SH-SY5Y (cell line): ENCODE results near the gene OR3A2.

Source experiments
- GATA2 ChIP-seq: IDR thresholded peaks from 2 replicates; pipeline ENCODE4 v1.6.1; 2011; ENCODE audit warnings: mild to moderate bottlenecking, low read depth, low read length
- GATA3 ChIP-seq: IDR thresholded peaks from 2 replicates; pipeline ENCODE4 v1.6.1; 2011; ENCODE audit warnings: low read depth, mild to moderate bottlenecking, low read length, moderate library complexity

The OR3A2 gene

GRCh38 chr17:3295632-3296031, 90.5 kb downstream of the OR3A2 start:
- TF ChIP-seq GATA3 (no peak), GATA2 (no peak)

GRCh38 chr17:3282901-3283300, 103.2 kb downstream of the OR3A2 start:
- TF ChIP-seq GATA2 (no peak), GATA3 (no peak)

- TF ChIP-seq GATA3 (no peak), GATA2 (no peak)
Observed at GRCh38 chr17:3276126-3276525, 110.0 kb downstream of the OR3A2 start.

- TF ChIP-seq GATA3 (no peak), GATA2 (no peak)
Observed at GRCh38 chr17:3271072-3271848, 114.8 kb downstream of the OR3A2 start.

- TF ChIP-seq GATA3, result no peak
- no peak for TF ChIP-seq GATA2
Observed at GRCh38 chr17:3260600-3260999, 125.5 kb downstream of the OR3A2 start.

- TF ChIP-seq GATA2 (no peak), GATA3 (no peak)
Observed at GRCh38 chr17:3260163-3260562, 125.9 kb downstream of the OR3A2 start.

GRCh38 chr17:3256575-3256974, 129.5 kb downstream of the OR3A2 start:
- TF ChIP-seq GATA3 (no peak), GATA2 (no peak)
